ENCODE measurements around the gene SP8. TPM values are rescaled to one million over a fixed set of nuclear protein-coding genes. Genes with fewer than 3 reads are reported as not detected.

SP8 gene
- total RNA-seq, 1 experiment from 2014 or later = 0.76 TPM

- TF ChIP-seq SIN3A (IDR thresholded peaks at IDR 0.05; ENCODE audit: low read depth) (no peak), JUND (IDR thresholded peaks at IDR 0.05) (no peak), CTCF (IDR thresholded peaks at IDR 0.05 in 2 of 3, conservative IDR thresholded peaks at IDR 0.05 in 1 of 3; ENCODE audit: borderline replicate concordance in 1 of 3, insufficient read depth in 1 of 3, low read depth in 2 of 3, low read length in 2 of 3) (no peak)
Measured at GRCh38 chr7:20735346-20736065, 51.2 kb downstream of the SP8 start (continued).

Other genes starting within 250 kb of the SP8 start
- gene ABCB5, start 171.2 kb downstream of the SP8 start, total RNA-seq (2021; ENCODE audit: unreplicated experiment) = not detected

Measured in HCT116 (cell line).